HCT116 (cell line): Measurements from ENCODE around the gene KRTAP29-1. TPM values are rescaled to one million over a fixed set of nuclear protein-coding genes. Genes with fewer than 3 reads are reported as not detected.
A peak's percentile ranks its signal among the peaks of the same experiment; 100 is the strongest.

ENCODE experiments used
- ATAC-seq: fragments of 200-7000 bp; cut with Tn5 transposase; 2 replicates; pipeline ENCODE4 v1.9.1; 2020; ENCODE audit warnings: mild to moderate bottlenecking, moderate library complexity
- BruUV-seq: library from RNA; stranded (reverse); fragments of 400-500 nt; replicated peaks from 2 replicates; lab custom pipeline; 2021; lab: Mats Ljungman, UMichigan
- CTCF ChIA-PET: fragments of 300-600 bp; sonication (Branson Sonifier 250); formaldehyde crosslinking; loops from one replicate; lab custom pipeline; 2021; ENCODE audit warnings: antibody characterized with exemption; lab: Charles Lee
- POLR2A ChIA-PET: fragments of 300-600, 350-600 bp; sonication (Branson Sonifier 250); formaldehyde crosslinking; loops from one replicate; lab custom pipeline; 2021; ENCODE audit warnings: antibody characterized with exemption; lab: Charles Lee
- RAD21 ChIA-PET, 2 experiments: fragments of 300-600 bp; sonication (Branson Sonifier 250); formaldehyde crosslinking; loops; one replicate each; lab custom pipeline; 2023; ENCODE audit warnings: low total read pairs in 2 of 2; ENCODE audit not compliant: uncharacterized antibody in 2 of 2, unreplicated experiment in 2 of 2, low non-redundant PET in 1 of 2; lab: Charles Lee
- DNase-seq: peaks from one replicate; pipeline ENCODE4 v3.0.0-alpha.2; 2010; ENCODE audit warnings: low read depth, low spot score
- H2AFZ ChIP-seq: fragments of 200-600 bp; shearing (Covaris generic), sonication (generic); 2 replicates; pipeline ENCODE4 v1.6.1; 2017; ENCODE audit warnings: low read depth, mixed run types, mixed read lengths, antibody characterized with exemption, low read length; ENCODE audit not compliant: poor library complexity, severe bottlenecking
- H3K27ac ChIP-seq: 2 replicates; pipeline ENCODE4 v1.5.1; 2012; ENCODE audit warnings: low read depth, low read length
- H3K27me3 ChIP-seq: fragments of 200-600 bp; sonication (generic); 2 replicates; pipeline ENCODE4 v1.6.1; 2016; ENCODE audit warnings: mixed run types, low read length, mixed read lengths; ENCODE audit not compliant: insufficient read depth
- H3K36me3 ChIP-seq, 2 experiments: fragments of 200-500 bp in 1 of 2; fragments of 200-600 bp in 1 of 2; sonication (Bioruptor generic) in 1 of 2; sonication (generic) in 1 of 2; 2 replicates each; pipeline versions ENCODE4 v1.5.1 to v1.6.1; 2014 to 2016; ENCODE audit warnings: low read length in 2 of 2, inconsistent platforms in 1 of 2, mixed read lengths in 1 of 2, mixed run types in 1 of 2; ENCODE audit not compliant: insufficient read depth in 2 of 2, control insufficient read depth in 1 of 2
- H3K4me1 ChIP-seq, 2 experiments: fragments of 200-600 bp in 1 of 2; sonication (generic) in 1 of 2; 2 replicates each; pipeline versions ENCODE4 v1.5.1 to v1.6.1; 2012 to 2017; ENCODE audit warnings: low read length in 2 of 2, inconsistent platforms in 1 of 2, mild to moderate bottlenecking in 1 of 2, mixed read lengths in 1 of 2, mixed run types in 1 of 2, moderate library complexity in 1 of 2; ENCODE audit not compliant: insufficient read depth in 2 of 2, control insufficient read depth in 1 of 2
- H3K4me2 ChIP-seq: fragments of 200-600 bp; sonication (generic); 2 replicates; pipeline ENCODE4 v1.6.1; 2017; ENCODE audit warnings: mixed run types, low read length, mixed read lengths
- H3K4me3 ChIP-seq, 2 experiments: fragments of 200-600 bp in 1 of 2; sonication (generic) in 1 of 2; replicated peaks in 1 of 2; 2 replicates each; pipeline ENCODE4 v1.5.1; 2011 to 2016; ENCODE audit warnings: low read length in 2 of 2, control low read depth in 1 of 2, low read depth in 1 of 2, mild to moderate bottlenecking in 1 of 2, mixed read lengths in 1 of 2, mixed run types in 1 of 2
- H3K79me2 ChIP-seq: fragments of 200-600 bp; sonication (generic); 2 replicates; pipeline ENCODE4 v1.6.1; 2017; ENCODE audit warnings: mild to moderate bottlenecking, mixed run types, low read length, moderate library complexity, mixed read lengths; ENCODE audit not compliant: insufficient read depth
- H3K9ac ChIP-seq: fragments of 200-600 bp; sonication (generic); 2 replicates; pipeline ENCODE4 v1.6.1; 2016; ENCODE audit warnings: low read length, mixed read lengths
- H3K9me2 ChIP-seq: fragments of 200-600 bp; sonication (generic), shearing (Covaris generic); 2 replicates; pipeline ENCODE4 v1.6.1; 2017; ENCODE audit warnings: mixed run types, mild to moderate bottlenecking, moderate library complexity; ENCODE audit not compliant: insufficient read depth
- H3K9me3 ChIP-seq, 2 experiments: fragments of 200-500 bp in 1 of 2; fragments of 200-600 bp in 1 of 2; sonication (Bioruptor generic) in 1 of 2; sonication (generic) in 1 of 2; 2 replicates each; pipeline ENCODE4 v1.6.1; 2014 to 2017; ENCODE audit warnings: low read length in 2 of 2, mixed read lengths in 2 of 2, inconsistent platforms in 1 of 2, low read depth in 1 of 2, mild to moderate bottlenecking in 1 of 2, mixed run types in 1 of 2, moderate library complexity in 1 of 2; ENCODE audit not compliant: control insufficient read depth in 1 of 2, insufficient read depth in 1 of 2
- H4K20me1 ChIP-seq: fragments of 200-600 bp; sonication (generic), shearing (Covaris generic); 2 replicates; pipeline ENCODE4 v1.6.1; 2017; ENCODE audit warnings: mixed run types, mild to moderate bottlenecking, moderate library complexity; ENCODE audit not compliant: insufficient read depth
- ATF3 ChIP-seq: IDR thresholded peaks from 2 replicates; pipeline ENCODE4 v1.6.1; 2012
- EGR1 ChIP-seq: IDR thresholded peaks from 2 replicates; pipeline ENCODE4 v1.6.1; 2012; ENCODE audit warnings: low read depth
- ELF1 ChIP-seq: IDR thresholded peaks from 2 replicates; pipeline ENCODE4 v1.6.1; 2012; ENCODE audit warnings: low read depth, borderline replicate concordance
- EZH2 ChIP-seq: fragments of 200-600 bp; sonication (generic); IDR thresholded peaks from 2 replicates; pipeline ENCODE4 v1.6.1; 2017; ENCODE audit warnings: antibody characterized with exemption, mixed run types
- FOSL1 ChIP-seq: IDR thresholded peaks from 2 replicates; pipeline ENCODE4 v1.6.1; 2012; ENCODE audit warnings: low read depth
- POLR2A ChIP-seq: IDR thresholded peaks from 2 replicates; pipeline ENCODE4 v1.7.0; 2011; ENCODE audit warnings: borderline replicate concordance; ENCODE audit not compliant: insufficient read depth, insufficient read length; ENCODE audit errors: extremely low read depth
- POLR2AphosphoS5 ChIP-seq: IDR thresholded peaks from 2 replicates; pipeline ENCODE4 v1.6.1; 2011; ENCODE audit warnings: mild to moderate bottlenecking, low read depth, low read length, moderate library complexity
- RAD21 ChIP-seq: IDR thresholded peaks from 2 replicates; pipeline ENCODE4 v1.6.1; 2012; ENCODE audit warnings: low read depth, mild to moderate bottlenecking
- REST ChIP-seq: IDR thresholded peaks from 2 replicates; pipeline ENCODE4 v1.6.1; 2012; ENCODE audit warnings: low read depth
- SIN3A ChIP-seq: IDR thresholded peaks from 2 replicates; pipeline ENCODE4 v1.6.1; 2012; ENCODE audit warnings: low read depth
- YY1 ChIP-seq: IDR thresholded peaks from 2 replicates; pipeline ENCODE4 v1.6.1; 2011; ENCODE audit warnings: low read length, low read depth, moderate library complexity, mild to moderate bottlenecking; ENCODE audit not compliant: insufficient replicate concordance; ENCODE audit errors: extremely low read depth
- ZNF274 ChIP-seq: fragments of 200-500 bp; sonication (Bioruptor generic); IDR thresholded peaks from 2 replicates; pipeline ENCODE4 v1.6.1; 2014; ENCODE audit warnings: mild to moderate bottlenecking, low read depth, low read length, inconsistent platforms
- intact Hi-C: fragments of 100-400 bp; cut with micrococcal nuclease; formaldehyde crosslinking; loops from 2 replicates; pipeline ENCODE4 v1.10.0; 2022
- total RNA-seq: library from RNA; stranded (reverse); gene quantifications from one replicate; pipeline ENCODE4 v1.2.1, GENCODE V29; 2021; ENCODE audit not compliant: unreplicated experiment

The KRTAP29-1 gene
- total RNA-seq, 1 experiment from 2014 or later, result 0.22 TPM

- no peaks in the 10 kb centered on the region for H3K9me2 ChIP-seq
- peaks cover 0 to 7% of the 10 kb centered on the region in 2 experiments; a peak in 1 of 4 replicates for H3K36me3 ChIP-seq
- H3K27ac ChIP-seq, result peak overlapping the region; percentile 35
- no peak for DNase-seq
- no peak overlapping the region for H3K4me3 ChIP-seq
- ChIA-PET POLR2A (no interaction called here), RAD21 (no interaction called here)
- peaks cover 5 to 18% of the 10 kb centered on the region in 2 experiments; a peak in 3 of 4 replicates for H3K4me1 ChIP-seq
- no peaks in the 10 kb centered on the region for H4K20me1 ChIP-seq
- H2AFZ ChIP-seq, result no peak overlapping the region
- H3K4me2 ChIP-seq, result 0 out of 2 replicates have a peak overlapping the region, but pooled peaks have one; percentile 43
- intact Hi-C loops, result loop anchor here (1.0 to 10.0 kb wide), 4 partner anchors 224 to 698 kb away; no protein-coding TSS in a partner anchor
- no peaks in the 10 kb centered on the region for H3K79me2 ChIP-seq
- no peak for TF ChIP-seq ATF3
- TF ChIP-seq POLR2AphosphoS5, result no peak
- TF ChIP-seq ZNF274, result no peak
- TF ChIP-seq POLR2A, result no peak
- TF ChIP-seq REST, result no peak
- no peak for TF ChIP-seq SIN3A
- TF ChIP-seq YY1, result no peak
- no peak for TF ChIP-seq EZH2
- no peak for TF ChIP-seq RAD21
- no peak for TF ChIP-seq EGR1
- no peak for TF ChIP-seq ELF1
- TF ChIP-seq FOSL1, result no peak
- TF ChIP-seq, all 23 proteins: peak for 0
- peaks cover 4 to 22% of the 10 kb centered on the region in 2 experiments; a peak in 1 of 4 replicates for H3K9me3 ChIP-seq
- no peak overlapping the region for H3K9ac ChIP-seq
- ATAC-seq, result no peak
- no peaks in the 10 kb centered on the region for H3K27me3 ChIP-seq
- no TSS peak for BruUV-seq
- CTCF ChIA-PET, result interaction anchor here (0.5 to 2.9 kb wide), 17 partner anchors 9 to 707 kb away, joined by 3 to 15 read pairs (median 5); no protein-coding TSS in a partner anchor
Measured at GRCh38 chr17:41322903-41323895, 20.5 kb upstream of the KRTAP29-1 start.
